NCI-H187 treated with DMSO at 0.1 percent for 48 hours (cell line): ENCODE measurements around the gene IGFL2.
"Not testable (repeated sequence)": the region's sequence is repeated elsewhere in the genome, so short reads cannot be mapped to it uniquely, and the experiment has no call there.

Experiments used
- DNase-seq: peaks from one replicate; lab custom pipeline; 2025; lab: John Stamatoyannopoulos, UW

IGFL2 gene

GRCh38 chr19:46189971-46190888, 42.2 kb downstream of the IGFL2 start:
- no peak for DNase-seq

GRCh38 chr19:46191356-46191755, 43.3 kb downstream of the IGFL2 start:
- no peak for DNase-seq

- no peak for DNase-seq
Observed at GRCh38 chr19:46191972-46192371, 43.9 kb downstream of the IGFL2 start.

GRCh38 chr19:46192626-46192991, 44.6 kb downstream of the IGFL2 start:
- DNase-seq, result not testable (repeated sequence)

- no peak for DNase-seq
Observed at GRCh38 chr19:46192992-46193650, 45.1 kb downstream of the IGFL2 start.

- DNase-seq, result no peak
Observed at GRCh38 chr19:46193678-46194077, 45.6 kb downstream of the IGFL2 start.

- no peak for DNase-seq
Observed at GRCh38 chr19:46195104-46195503, 47.1 kb downstream of the IGFL2 start.

- DNase-seq, result not testable (repeated sequence)
Observed at GRCh38 chr19:46195919-46196318, 47.9 kb downstream of the IGFL2 start.

GRCh38 chr19:46196410-46197124, 48.5 kb downstream of the IGFL2 start:
- no peak for DNase-seq

GRCh38 chr19:46197314-46198070, 49.5 kb downstream of the IGFL2 start:
- DNase-seq, result no peak

- DNase-seq, result no peak
Observed at GRCh38 chr19:46198756-46199155, 50.7 kb downstream of the IGFL2 start.

- DNase-seq, result no peak
Observed at GRCh38 chr19:46201454-46202310, 53.6 kb downstream of the IGFL2 start.

GRCh38 chr19:46202426-46202825, 54.4 kb downstream of the IGFL2 start:
- DNase-seq, result no peak

- DNase-seq, result no peak
Observed at GRCh38 chr19:46202872-46203860, 55.1 kb downstream of the IGFL2 start.

GRCh38 chr19:46204008-46204407, 56.0 kb downstream of the IGFL2 start:
- no peak for DNase-seq

- DNase-seq, result no peak
Observed at GRCh38 chr19:46205183-46205984, 57.3 kb downstream of the IGFL2 start.

GRCh38 chr19:46206176-46206575, 58.1 kb downstream of the IGFL2 start:
- no peak for DNase-seq

GRCh38 chr19:46206682-46207081, 58.6 kb downstream of the IGFL2 start:
- DNase-seq, result no peak

GRCh38 chr19:46207858-46208257, 59.8 kb downstream of the IGFL2 start:
- not testable (repeated sequence) for DNase-seq
